Parathyroid adenoma (tissue), 2 donors: Measurements from ENCODE around the gene FPR1.

Source experiments
- H2AFZ ChIP-seq: fragments of 300-600 bp; sonication (generic); one replicate; pipeline ENCODE4 v1.7.0; 2017; ENCODE audit warnings: antibody characterized with exemption, mild to moderate bottlenecking
- H3K27ac ChIP-seq: fragments of 300-600 bp; sonication (generic); one replicate; pipeline ENCODE4 v1.7.0; 2017
- H3K27me3 ChIP-seq: fragments of 300-600 bp; sonication (generic); one replicate; pipeline ENCODE4 v1.7.0; 2017; ENCODE audit warnings: low read length; ENCODE audit not compliant: control insufficient read depth, insufficient read depth
- H3K36me3 ChIP-seq: fragments of 300-600 bp; sonication (generic); one replicate; pipeline ENCODE4 v1.7.0; 2017; ENCODE audit warnings: low read length; ENCODE audit not compliant: control insufficient read depth, insufficient read depth
- H3K4me1 ChIP-seq: fragments of 300-600 bp; sonication (generic); one replicate; pipeline ENCODE4 v1.7.0; 2017; ENCODE audit warnings: control low read depth
- H3K4me2 ChIP-seq: fragments of 300-600 bp; sonication (generic); one replicate; pipeline ENCODE4 v1.7.0; 2017; ENCODE audit warnings: low read length
- H3K4me3 ChIP-seq: fragments of 300-600 bp; sonication (generic); one replicate; pipeline ENCODE4 v1.7.0; 2017; ENCODE audit warnings: low read depth, low read length
- H3K79me2 ChIP-seq: fragments of 300-600 bp; sonication (generic); one replicate; pipeline ENCODE4 v1.7.0; 2017; ENCODE audit warnings: control low read depth
- H3K9ac ChIP-seq: fragments of 300-600 bp; sonication (generic); one replicate; pipeline ENCODE4 v1.7.0; 2017; ENCODE audit warnings: mild to moderate bottlenecking
- H3K9me3 ChIP-seq: fragments of 300-600 bp; sonication (generic); one replicate; pipeline ENCODE4 v1.7.0; 2017; ENCODE audit warnings: low read length; ENCODE audit not compliant: control insufficient read depth
- TF ChIP-seq, protein P1 (sequence below): fragments of 300-600 bp; sonication (generic); IDR thresholded peaks from one replicate; pipeline ENCODE4 v1.7.0; 2017; ENCODE audit warnings: antibody characterized with exemption, mild to moderate bottlenecking
- donor health status: primary hyperparathyroidism.

Gene FPR1, protein sequence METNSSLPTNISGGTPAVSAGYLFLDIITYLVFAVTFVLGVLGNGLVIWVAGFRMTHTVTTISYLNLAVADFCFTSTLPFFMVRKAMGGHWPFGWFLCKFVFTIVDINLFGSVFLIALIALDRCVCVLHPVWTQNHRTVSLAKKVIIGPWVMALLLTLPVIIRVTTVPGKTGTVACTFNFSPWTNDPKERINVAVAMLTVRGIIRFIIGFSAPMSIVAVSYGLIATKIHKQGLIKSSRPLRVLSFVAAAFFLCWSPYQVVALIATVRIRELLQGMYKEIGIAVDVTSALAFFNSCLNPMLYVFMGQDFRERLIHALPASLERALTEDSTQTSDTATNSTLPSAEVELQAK

GRCh38 chr19:51751655-51752054, at the start of gene FPR1:
Gene FPR1, minus strand, starts transcription at chr19:51751878. Its CDS starts 4,884 bp downstream, at chr19:51746994.
- H3K27ac ChIP-seq: no peak within 1 kb of the TSS
- TF ChIP-seq, protein P1, sequence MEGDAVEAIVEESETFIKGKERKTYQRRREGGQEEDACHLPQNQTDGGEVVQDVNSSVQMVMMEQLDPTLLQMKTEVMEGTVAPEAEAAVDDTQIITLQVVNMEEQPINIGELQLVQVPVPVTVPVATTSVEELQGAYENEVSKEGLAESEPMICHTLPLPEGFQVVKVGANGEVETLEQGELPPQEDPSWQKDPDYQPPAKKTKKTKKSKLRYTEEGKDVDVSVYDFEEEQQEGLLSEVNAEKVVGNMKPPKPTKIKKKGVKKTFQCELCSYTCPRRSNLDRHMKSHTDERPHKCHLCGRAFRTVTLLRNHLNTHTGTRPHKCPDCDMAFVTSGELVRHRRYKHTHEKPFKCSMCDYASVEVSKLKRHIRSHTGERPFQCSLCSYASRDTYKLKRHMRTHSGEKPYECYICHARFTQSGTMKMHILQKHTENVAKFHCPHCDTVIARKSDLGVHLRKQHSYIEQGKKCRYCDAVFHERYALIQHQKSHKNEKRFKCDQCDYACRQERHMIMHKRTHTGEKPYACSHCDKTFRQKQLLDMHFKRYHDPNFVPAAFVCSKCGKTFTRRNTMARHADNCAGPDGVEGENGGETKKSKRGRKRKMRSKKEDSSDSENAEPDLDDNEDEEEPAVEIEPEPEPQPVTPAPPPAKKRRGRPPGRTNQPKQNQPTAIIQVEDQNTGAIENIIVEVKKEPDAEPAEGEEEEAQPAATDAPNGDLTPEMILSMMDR: no peak
- H3K4me1 ChIP-seq: no peaks in the 10 kb centered on the region
- no peaks in the 10 kb centered on the region for H3K36me3 ChIP-seq
- H2AFZ ChIP-seq: no peak within 1 kb of the TSS
- no peaks in the 10 kb centered on the region for H3K9me3 ChIP-seq
- H3K4me3 ChIP-seq: no peak within 1 kb of the TSS
- no peaks in the 10 kb centered on the region for H3K27me3 ChIP-seq
- H3K9ac ChIP-seq: no peak within 1 kb of the TSS
- no peak within 1 kb of the TSS for H3K4me2 ChIP-seq
- H3K79me2 ChIP-seq: no peaks in the 10 kb centered on the region

DNA sequence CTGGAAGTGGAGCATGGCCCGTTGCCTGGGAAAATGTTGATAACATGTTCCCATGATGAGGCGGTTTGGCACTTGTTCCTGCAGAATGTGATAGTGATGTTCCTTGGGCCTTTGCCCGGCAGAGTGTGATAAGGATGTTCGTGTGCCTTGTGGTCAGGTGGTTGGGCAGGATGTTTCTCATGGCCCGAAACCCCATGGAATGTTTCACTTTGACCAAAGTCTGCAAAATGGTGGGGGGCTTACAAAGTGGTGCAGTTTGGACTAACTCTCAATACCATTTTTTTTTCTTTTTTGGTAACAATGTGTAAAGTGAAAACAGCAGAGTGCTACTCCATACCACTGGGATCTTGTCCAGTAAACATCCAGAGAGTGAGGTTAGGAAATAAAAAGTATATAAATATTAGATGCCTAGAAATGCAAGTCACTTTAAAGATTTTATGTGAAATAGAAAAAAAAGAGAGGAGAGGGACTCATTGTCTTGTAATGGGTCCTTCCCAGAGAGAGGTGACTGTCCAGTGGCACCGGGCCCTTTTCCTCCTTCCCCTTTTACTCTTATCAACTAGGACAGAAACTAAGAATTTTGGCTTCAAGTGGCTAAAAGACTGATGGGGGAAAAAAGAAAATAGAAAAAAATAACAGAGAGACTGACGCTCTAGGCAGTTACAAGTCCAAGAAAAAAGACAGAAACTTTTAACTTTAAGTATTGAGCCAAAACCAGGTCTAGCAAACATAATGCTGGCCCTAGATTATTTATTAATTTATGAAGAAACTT, 49.0 kb upstream of the FPR1 start:
- Histone ChIP-seq H3K4me1 (peaks cover 51% of the 10 kb centered on the region), H3K79me2 (no peaks in the 10 kb centered on the region), H3K9ac (no peak overlapping the region), H3K4me3 (no peak overlapping the region), H3K27ac (peak overlapping the region; percentile 98), H3K27me3 (no peaks in the 10 kb centered on the region), H2AFZ (peak overlapping the region; percentile 74), H3K9me3 (no peaks in the 10 kb centered on the region), H3K36me3 (no peaks in the 10 kb centered on the region), H3K4me2 (peak overlapping the region; percentile 58)
- TF ChIP-seq, protein P1: no peak

DNA sequence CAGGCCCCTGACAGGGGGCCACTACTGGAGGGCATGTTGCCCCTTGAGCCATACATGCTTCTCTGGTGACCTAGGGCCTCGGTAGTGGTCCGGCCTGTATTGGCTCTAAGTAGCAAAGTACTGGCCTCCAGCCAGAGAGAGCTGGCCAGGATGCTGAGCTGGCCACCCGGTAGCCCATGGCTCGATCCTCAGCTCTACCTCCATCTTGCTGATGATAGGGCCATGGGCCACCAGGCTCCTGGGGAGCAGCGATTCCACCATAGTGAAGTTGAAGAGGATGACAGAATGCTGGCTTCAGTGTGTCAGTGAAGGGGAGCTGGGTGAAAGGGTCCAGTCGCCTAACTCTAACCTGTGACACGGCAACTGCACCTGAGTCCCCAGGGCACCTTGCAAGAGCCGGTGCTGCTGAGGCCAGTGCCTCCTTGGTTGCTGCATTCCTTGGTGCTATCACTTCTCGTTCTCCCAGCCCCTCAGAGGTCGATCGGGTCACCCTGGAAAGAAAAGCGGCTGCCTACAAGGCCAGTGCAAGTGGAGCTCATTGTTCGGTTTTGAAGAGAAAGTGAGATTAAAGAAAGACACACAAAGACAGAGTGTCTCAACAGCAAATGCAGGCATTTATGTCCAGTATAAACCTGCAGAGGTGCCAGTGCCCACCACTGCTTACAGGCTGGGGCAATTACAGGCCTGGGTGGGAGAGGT, 48.2 kb upstream of the FPR1 start:
- H3K9me3 ChIP-seq: no peaks in the 10 kb centered on the region
- H2AFZ ChIP-seq: peak overlapping the region; percentile 74
- H3K4me1 ChIP-seq: peaks cover 47% of the 10 kb centered on the region
- H3K4me3 ChIP-seq: peak overlapping the region; percentile 40
- no peaks in the 10 kb centered on the region for H3K36me3 ChIP-seq
- H3K9ac ChIP-seq: no peak overlapping the region
- peak overlapping the region; percentile 98 for H3K27ac ChIP-seq
- TF ChIP-seq, protein P1: no peak
- peak overlapping the region; percentile 58 for H3K4me2 ChIP-seq
- no peaks in the 10 kb centered on the region for H3K27me3 ChIP-seq
- H3K79me2 ChIP-seq: no peaks in the 10 kb centered on the region

GRCh38 chr19:51799034-51799773, 47.5 kb upstream of the FPR1 start:
- peak overlapping the region; percentile 98 for H3K27ac ChIP-seq
- no peaks in the 10 kb centered on the region for H3K27me3 ChIP-seq
- no peaks in the 10 kb centered on the region for H3K79me2 ChIP-seq
- no peaks in the 10 kb centered on the region for H3K36me3 ChIP-seq
- H3K4me1 ChIP-seq: peaks cover 48% of the 10 kb centered on the region
- H3K4me2 ChIP-seq: peak overlapping the region; percentile 58
- H3K4me3 ChIP-seq: peak overlapping the region; percentile 40
- TF ChIP-seq, protein P1: peak; percentile 40
- H2AFZ ChIP-seq: peak overlapping the region; percentile 74
- H3K9me3 ChIP-seq: no peaks in the 10 kb centered on the region
- H3K9ac ChIP-seq: no peak overlapping the region
